GM12801 (cell line): ENCODE measurements around the gene CYP4F3.

Experiments used
- TF ChIP-seq, protein P1 (sequence below): IDR thresholded peaks from one replicate; pipeline ENCODE4 v1.5.1; 2011; ENCODE audit warnings: control low read depth; ENCODE audit not compliant: insufficient read length; ENCODE audit errors: extremely low read depth

Gene CYP4F3

DNA sequence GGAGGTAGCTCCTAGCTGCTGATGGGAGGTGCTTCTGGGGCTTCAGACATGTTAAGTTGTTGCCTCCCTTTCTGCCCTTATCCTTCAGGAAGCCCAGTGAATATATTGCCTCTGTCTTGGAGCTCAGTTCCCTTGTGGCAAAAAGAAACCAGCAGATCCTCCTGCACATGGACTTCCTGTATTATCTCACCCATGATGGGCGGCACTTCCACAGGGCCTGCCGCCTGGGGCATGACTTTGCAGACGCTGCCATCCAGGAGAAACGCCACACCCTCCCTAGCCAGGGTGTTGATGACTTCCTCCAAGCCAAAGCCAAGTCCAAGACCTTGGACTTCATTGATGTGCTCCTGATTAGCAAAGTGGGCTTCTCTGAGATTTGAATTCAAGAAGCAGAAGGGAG lies 26.2 kb downstream of the CYP4F3 start:
- TF ChIP-seq, protein P1, sequence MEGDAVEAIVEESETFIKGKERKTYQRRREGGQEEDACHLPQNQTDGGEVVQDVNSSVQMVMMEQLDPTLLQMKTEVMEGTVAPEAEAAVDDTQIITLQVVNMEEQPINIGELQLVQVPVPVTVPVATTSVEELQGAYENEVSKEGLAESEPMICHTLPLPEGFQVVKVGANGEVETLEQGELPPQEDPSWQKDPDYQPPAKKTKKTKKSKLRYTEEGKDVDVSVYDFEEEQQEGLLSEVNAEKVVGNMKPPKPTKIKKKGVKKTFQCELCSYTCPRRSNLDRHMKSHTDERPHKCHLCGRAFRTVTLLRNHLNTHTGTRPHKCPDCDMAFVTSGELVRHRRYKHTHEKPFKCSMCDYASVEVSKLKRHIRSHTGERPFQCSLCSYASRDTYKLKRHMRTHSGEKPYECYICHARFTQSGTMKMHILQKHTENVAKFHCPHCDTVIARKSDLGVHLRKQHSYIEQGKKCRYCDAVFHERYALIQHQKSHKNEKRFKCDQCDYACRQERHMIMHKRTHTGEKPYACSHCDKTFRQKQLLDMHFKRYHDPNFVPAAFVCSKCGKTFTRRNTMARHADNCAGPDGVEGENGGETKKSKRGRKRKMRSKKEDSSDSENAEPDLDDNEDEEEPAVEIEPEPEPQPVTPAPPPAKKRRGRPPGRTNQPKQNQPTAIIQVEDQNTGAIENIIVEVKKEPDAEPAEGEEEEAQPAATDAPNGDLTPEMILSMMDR = no peak

DNA sequence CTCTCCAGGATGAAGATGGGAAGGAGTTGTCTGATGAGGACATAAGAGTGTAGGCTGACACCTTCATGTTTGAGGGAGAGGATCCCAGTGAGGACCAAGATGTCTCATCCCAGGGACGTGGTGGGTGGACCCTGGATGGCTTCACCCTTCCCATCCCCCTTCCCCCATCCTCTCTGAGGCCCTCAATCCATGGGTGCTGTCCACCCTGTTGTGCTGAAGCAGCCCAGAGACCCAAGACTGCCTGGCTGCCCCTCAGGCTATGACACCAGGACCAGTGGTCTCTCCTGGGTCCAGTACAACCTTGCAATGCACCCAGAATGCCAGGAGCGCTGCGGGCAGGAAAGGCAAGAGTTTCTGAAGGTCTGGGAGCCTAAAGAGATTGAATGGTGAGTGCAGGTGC lies 28.7 kb downstream of the CYP4F3 start:
- TF ChIP-seq, protein P1 = no peak

DNA sequence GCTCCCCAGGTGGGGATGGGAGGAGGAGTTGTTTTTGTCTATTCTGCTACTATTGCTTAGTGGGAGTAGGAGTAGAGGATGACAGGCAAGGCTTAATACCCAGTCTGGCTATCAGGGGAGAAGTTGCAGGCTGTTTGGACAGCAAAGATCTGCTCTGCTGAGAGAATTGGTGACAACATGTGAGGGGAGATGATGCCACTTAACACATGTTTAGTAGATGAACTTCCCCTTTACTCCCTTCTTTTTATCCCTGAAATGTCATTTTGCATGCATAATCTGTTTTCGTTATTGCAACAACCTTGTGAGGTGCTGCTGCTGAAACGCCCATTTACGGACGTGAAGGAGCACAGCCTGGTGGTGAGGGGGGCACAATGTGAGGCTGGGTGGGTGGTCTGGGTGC lies 29.2 kb downstream of the CYP4F3 start:
- TF ChIP-seq, protein P1 = no peak

DNA sequence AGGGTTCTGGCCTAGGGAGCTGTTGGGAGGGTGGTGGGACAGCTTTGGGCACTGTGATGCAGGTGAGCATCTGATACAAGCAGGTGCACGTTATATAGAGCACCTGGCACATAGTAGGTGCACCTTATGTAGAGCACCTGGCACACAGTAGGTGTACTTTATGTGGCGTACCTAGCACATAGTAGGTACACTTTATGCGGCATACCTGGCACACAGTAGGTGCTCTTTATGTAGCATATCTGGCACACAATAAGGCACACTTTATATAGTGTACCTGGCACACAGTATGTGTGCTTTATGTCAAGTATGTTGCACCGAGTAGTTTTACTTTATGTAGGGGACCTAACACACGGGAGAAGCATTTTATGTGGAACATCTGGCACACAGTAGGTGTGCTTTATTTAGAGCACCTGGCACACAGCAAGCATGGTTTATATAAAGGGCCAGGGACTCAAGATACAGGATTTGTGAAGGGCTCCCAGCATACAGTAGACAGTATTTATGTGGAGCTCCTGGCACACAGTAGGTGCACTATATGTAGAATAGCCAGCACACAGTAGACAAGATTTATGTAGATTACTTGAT lies 30.6 kb downstream of the CYP4F3 start:
- TF ChIP-seq, protein P1 = no peak

DNA sequence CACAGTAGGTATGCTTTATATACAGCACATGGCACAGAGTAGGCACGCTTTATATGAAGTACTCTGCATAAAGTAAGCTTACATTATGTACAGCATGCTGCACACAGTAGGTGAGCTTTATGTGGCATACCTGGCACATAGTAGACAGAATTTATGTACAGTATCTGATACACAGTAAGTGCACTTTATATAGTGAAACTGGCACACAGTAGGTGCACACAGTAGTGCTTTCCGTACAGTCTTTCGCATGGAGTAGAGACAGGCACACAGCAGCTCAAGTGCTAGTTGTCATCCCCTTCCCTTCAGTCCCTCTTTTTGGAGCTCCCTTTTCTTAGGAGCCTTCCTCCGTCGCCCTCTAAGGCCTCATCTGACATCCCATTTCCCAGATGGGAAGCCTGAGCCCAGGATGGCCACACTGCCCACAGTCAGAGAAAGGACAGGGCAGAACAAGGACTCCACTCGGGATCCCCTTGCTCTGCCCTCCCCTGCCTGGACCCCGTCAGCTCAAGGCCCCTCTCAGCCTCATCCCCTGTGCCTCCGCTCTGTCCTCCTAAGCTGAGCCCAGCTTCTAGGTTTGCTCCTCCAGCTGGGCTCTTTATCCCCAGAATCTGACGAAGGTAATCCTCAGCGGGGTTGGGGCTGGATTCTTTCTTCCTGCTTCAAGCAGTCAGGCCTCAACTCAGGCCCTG lies 31.3 kb downstream of the CYP4F3 start:
- TF ChIP-seq, protein P1 = no peak

DNA sequence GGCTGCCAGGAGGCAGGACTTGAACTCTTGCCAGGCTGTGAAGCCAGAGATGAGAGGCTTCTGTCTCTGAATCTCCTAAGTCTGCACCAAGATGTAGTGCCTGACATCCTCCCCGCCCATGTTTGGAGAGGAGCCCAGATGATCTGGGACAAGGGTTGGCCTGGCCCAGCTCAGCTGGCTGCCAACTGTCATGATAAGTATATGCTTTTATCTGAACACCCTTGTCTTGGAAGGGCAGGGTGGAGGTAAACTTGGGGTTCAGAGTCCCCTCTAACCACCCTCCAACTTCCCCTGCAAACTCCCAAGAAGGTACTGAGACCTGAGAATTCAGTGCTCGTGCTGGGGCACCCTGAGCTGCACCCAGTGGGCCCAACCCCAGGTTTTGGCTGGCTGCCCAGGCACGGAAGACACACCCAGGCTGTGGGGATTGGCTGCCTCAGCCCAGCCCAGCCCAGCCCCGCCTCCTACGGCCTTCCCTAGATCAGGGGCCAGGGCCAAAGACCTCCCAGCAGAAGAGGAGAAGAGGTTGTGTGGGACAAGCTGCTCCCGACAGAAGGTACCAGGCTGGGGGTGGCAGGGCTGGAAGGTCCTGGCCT lies 32.0 kb downstream of the CYP4F3 start, which contains the start of gene CYP4F12:
Gene CYP4F12 (plus strand): TSS at position 508 of the 596 bp plus-strand sequence. CDS start 443 bp downstream, outside the sequence.
- TF ChIP-seq, protein P1 = no peak

DNA sequence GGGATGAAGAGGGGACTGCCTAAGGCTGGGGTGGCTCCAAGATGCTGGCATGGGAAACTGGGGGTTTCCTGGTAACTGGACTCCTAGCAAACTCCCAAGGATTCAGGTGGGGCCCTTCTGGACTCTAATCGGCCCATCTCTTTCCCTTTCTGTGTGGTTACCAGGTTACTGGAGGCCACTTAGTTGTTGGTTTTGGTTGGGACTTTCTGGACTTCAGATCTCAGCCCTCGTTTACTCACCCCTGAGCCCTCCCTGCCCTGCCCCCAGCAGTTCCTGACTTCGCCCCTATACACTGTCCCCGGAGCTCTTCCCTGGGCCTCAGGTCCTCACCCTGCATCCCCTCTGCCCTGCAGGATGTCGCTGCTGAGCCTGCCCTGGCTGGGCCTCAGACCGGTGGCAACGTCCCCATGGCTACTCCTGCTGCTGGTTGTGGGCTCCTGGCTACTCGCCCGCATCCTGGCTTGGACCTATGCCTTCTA lies 32.5 kb downstream of the CYP4F3 start:
- TF ChIP-seq, protein P1 = no peak
